GM12878 (cell line): Measurements from ENCODE around the gene ZNF296. TPM values are rescaled to one million over a fixed set of nuclear protein-coding genes. Genes with fewer than 3 reads are reported as not detected.

Experiments
- ASH2L ChIP-seq: fragments of 300-600, 200-600 bp; sonication (generic); IDR thresholded peaks from 2 replicates; pipeline ENCODE4 v1.6.1; 2017; ENCODE audit warnings: low read depth, mild to moderate bottlenecking, borderline replicate concordance
- BACH1 ChIP-seq: fragments of 450-650 bp; IDR thresholded peaks from 2 replicates; pipeline ENCODE4 v1.6.1; 2017; ENCODE audit warnings: mild to moderate bottlenecking, borderline replicate concordance
- BHLHE40 ChIP-seq, 2 experiments: fragments of 450-650 bp in 1 of 2; IDR thresholded peaks; 2 replicates each; pipeline ENCODE4 v1.6.1; 2011 to 2017; ENCODE audit warnings: low read depth in 2 of 2, borderline replicate concordance in 1 of 2, improper control_type of control experiment in 1 of 2, low read length in 1 of 2, mild to moderate bottlenecking in 1 of 2
- BMI1 ChIP-seq: fragments of 450-650 bp; IDR thresholded peaks from 2 replicates; pipeline ENCODE4 v1.6.1; 2016; ENCODE audit warnings: mild to moderate bottlenecking, moderate library complexity, borderline replicate concordance
- CREB1 ChIP-seq: IDR thresholded peaks from 2 replicates; pipeline ENCODE4 v1.6.1; 2012; ENCODE audit warnings: low read depth, mild to moderate bottlenecking, inconsistent platforms
- CREM ChIP-seq: IDR thresholded peaks from 2 replicates; pipeline ENCODE4 v1.6.1; 2014; ENCODE audit warnings: antibody characterized with exemption, low read depth
- E2F8 ChIP-seq: fragments of 450-650 bp; IDR thresholded peaks from 2 replicates; pipeline ENCODE4 v1.6.1; 2018; ENCODE audit warnings: mild to moderate bottlenecking, low read depth, moderate library complexity; ENCODE audit not compliant: partially characterized antibody
- EED ChIP-seq: sonication (generic); IDR thresholded peaks from 2 replicates; pipeline ENCODE4 v1.6.1; 2016; ENCODE audit warnings: antibody characterized with exemption, low read depth
- EP300 ChIP-seq, 2 experiments: fragments of 150-350 bp in 1 of 2; IDR thresholded peaks; 2 replicates each; pipeline ENCODE4 v1.6.1; 2011 to 2012; ENCODE audit warnings: low read depth in 2 of 2, low read length in 2 of 2, borderline replicate concordance in 1 of 2, improper control_type of control experiment in 1 of 2, inconsistent platforms in 1 of 2; ENCODE audit not compliant: control insufficient read depth in 1 of 2
- HCFC1 ChIP-seq: fragments of 150-350 bp; IDR thresholded peaks from 2 replicates; pipeline ENCODE4 v1.6.1; 2014; ENCODE audit warnings: low read length
- LARP7 ChIP-seq: fragments of 450-650 bp; IDR thresholded peaks from 2 replicates; pipeline ENCODE4 v1.6.1; 2017; ENCODE audit warnings: mild to moderate bottlenecking
- MEF2B ChIP-seq: fragments of 450-650 bp; IDR thresholded peaks from 2 replicates; pipeline ENCODE4 v1.6.1; 2018; ENCODE audit warnings: mild to moderate bottlenecking, moderate library complexity; ENCODE audit not compliant: partially characterized antibody, poor library complexity, severe bottlenecking
- MLLT1 ChIP-seq: fragments of 450-650 bp; IDR thresholded peaks from 2 replicates; pipeline ENCODE4 v1.6.1; 2016; ENCODE audit warnings: mild to moderate bottlenecking
- NFIC ChIP-seq: IDR thresholded peaks from 2 replicates; pipeline ENCODE4 v1.6.1; 2012; ENCODE audit warnings: low read depth, mild to moderate bottlenecking, inconsistent platforms, low read length, moderate library complexity
- PML ChIP-seq: IDR thresholded peaks from 2 replicates; pipeline ENCODE4 v1.6.1; 2012; ENCODE audit warnings: low read length, inconsistent platforms
- POLR2A ChIP-seq: IDR thresholded peaks from 2 replicates; pipeline ENCODE4 v1.6.1; 2011; ENCODE audit warnings: low read depth, mild to moderate bottlenecking, low read length
- RAD51 ChIP-seq: fragments of 450-650 bp; IDR thresholded peaks from 2 replicates; pipeline ENCODE4 v1.6.1; 2016; ENCODE audit warnings: moderate library complexity, mild to moderate bottlenecking, inconsistent platforms
- SIN3A ChIP-seq: IDR thresholded peaks from 2 replicates; pipeline ENCODE4 v1.6.1; 2012; ENCODE audit warnings: low read depth, low read length, improper control_type of control experiment
- SMAD5 ChIP-seq: IDR thresholded peaks from 2 replicates; pipeline ENCODE4 v1.6.1; 2016; ENCODE audit warnings: antibody characterized with exemption, low read depth
- SMARCA5 ChIP-seq: fragments of 450-650 bp; IDR thresholded peaks from 2 replicates; pipeline ENCODE4 v1.6.1; 2017; ENCODE audit warnings: mild to moderate bottlenecking
- SP1 ChIP-seq: IDR thresholded peaks from one replicate; pipeline ENCODE4 v1.6.1; 2011; ENCODE audit warnings: low read depth, low read length
- TCF3 ChIP-seq: IDR thresholded peaks from 2 replicates; pipeline ENCODE4 v1.6.1; 2012; ENCODE audit warnings: low read depth, mild to moderate bottlenecking, low read length, borderline replicate concordance; ENCODE audit not compliant: insufficient read depth
- polyA plus RNA-seq, 11 experiments: library from polyadenylated mRNA; depleted of rRNA in 4 of 11; unstranded in 6 of 11; stranded (reverse) in 5 of 11; fragments of >200 nt; fragmentation: Nextera tagmentation in 4 of 11; fragmentation: Illumina TruSeq in 1 of 11; extraction: Ambion mirVana in 4 of 11; extraction: Trizol in 1 of 11; gene quantifications; 1 replicate in 1 of 11; 2 replicates in 10 of 11; pipeline versions ENCODE4 v1.2.1 to v1.2.3, GENCODE V29; 2011 to 2016; ENCODE audit warnings: inconsistent platforms in 2 of 11, missing spikeins in 2 of 11, low read depth in 1 of 11
- total RNA-seq, 4 experiments: library from RNA; depleted of rRNA in 3 of 4; stranded (reverse); fragments of >200 nt in 3 of 4; fragmentation: Illumina TruSeq in 1 of 4; extraction: Trizol in 1 of 4; gene quantifications; 2 replicates each; pipeline versions ENCODE4 v1.2.1 to v1.2.3, GENCODE V29; 2013 to 2021
- TF ChIP-seq, protein P1 (sequence below): IDR thresholded peaks from 2 replicates; pipeline ENCODE4 v1.6.1; 2012; ENCODE audit warnings: low read length, inconsistent platforms

The ZNF296 gene
- total and polyA plus RNA-seq, 10 of the 15 experiments (the other 5 are each of a cell fraction or from before 2014, with no cell fraction given): 0.44 to 23.6 (median 3.5) TPM; not detected in 1

GRCh38 chr19:45092747-45093678, 16.7 kb upstream of the ZNF296 start, which contains the start of gene PPP1R37 (continued):
- TF ChIP-seq MLLT1 (0 out of 2 replicates have a peak, but pooled peaks have one; percentile 13), HCFC1 (peak; percentile 78), POLR2A (peak; percentile 80), EED (peak; percentile 75), SMAD5 (0 out of 2 replicates have a peak, but pooled peaks have one; percentile 47), EP300 (IDR thresholded peaks at IDR 0.05; ENCODE audit: borderline replicate concordance in 1 of 2, control insufficient read depth in 1 of 2, low read depth in 2 of 2, low read length in 2 of 2) (peak in 1 of 2 experiments; percentile 100; a peak in 2 of 4 replicates), BHLHE40 (IDR thresholded peaks at IDR 0.05; ENCODE audit: borderline replicate concordance in 1 of 2, low read depth in 2 of 2, low read length in 1 of 2) (peak; percentile 97 to 99), MEF2B (peak; percentile 70), ASH2L (no peak), E2F8 (peak; percentile 93), NFIC (peak; percentile 43; the same call in 1 of the 2 replicates), CREM (peak; percentile 79), BMI1 (peak; percentile 83; the same call in 1 of the 2 replicates), RAD51 (no peak), BACH1 (peak; percentile 88), PML (peak; percentile 58; the same call in 1 of the 2 replicates), SP1 (peak; percentile 90), LARP7 (peak; percentile 100), TCF3 (peak; percentile 30; the same call in 1 of the 2 replicates), SIN3A (peak; percentile 94), SMARCA5 (peak; percentile 88; the same call in 1 of the 2 replicates), CREB1 (peak; percentile 85)
- TF ChIP-seq, protein P1, sequence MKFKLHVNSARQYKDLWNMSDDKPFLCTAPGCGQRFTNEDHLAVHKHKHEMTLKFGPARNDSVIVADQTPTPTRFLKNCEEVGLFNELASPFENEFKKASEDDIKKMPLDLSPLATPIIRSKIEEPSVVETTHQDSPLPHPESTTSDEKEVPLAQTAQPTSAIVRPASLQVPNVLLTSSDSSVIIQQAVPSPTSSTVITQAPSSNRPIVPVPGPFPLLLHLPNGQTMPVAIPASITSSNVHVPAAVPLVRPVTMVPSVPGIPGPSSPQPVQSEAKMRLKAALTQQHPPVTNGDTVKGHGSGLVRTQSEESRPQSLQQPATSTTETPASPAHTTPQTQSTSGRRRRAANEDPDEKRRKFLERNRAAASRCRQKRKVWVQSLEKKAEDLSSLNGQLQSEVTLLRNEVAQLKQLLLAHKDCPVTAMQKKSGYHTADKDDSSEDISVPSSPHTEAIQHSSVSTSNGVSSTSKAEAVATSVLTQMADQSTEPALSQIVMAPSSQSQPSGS: no peak
